T-helper 2 cell treated with Interferon-gamma antibody and Interleukin-4, amounts not matched to agents 5 μg/mL and 100 μg/mL, for 36 hours (primary cell): Measurements from ENCODE around the gene FBRSL1.
"Not testable (repeated sequence)": the region's sequence is repeated elsewhere in the genome, so short reads cannot be mapped to it uniquely, and the experiment has no call there.

ENCODE experiments used
- DNase-seq: peaks from one replicate; pipeline ENCODE4 v3.0.0; 2021; ENCODE audit warnings: low spot score
- H3K27ac Mint-ChIP-seq: one replicate; pipeline ENCODE4 v1.8.0; 2021; ENCODE audit warnings: mild to moderate bottlenecking, mixed read lengths
- H3K27me3 Mint-ChIP-seq: one replicate; pipeline ENCODE4 v1.8.0; 2021; ENCODE audit warnings: low read depth, mixed read lengths
- H3K36me3 Mint-ChIP-seq: one replicate; pipeline ENCODE4 v1.8.0; 2021; ENCODE audit warnings: low read depth, mixed read lengths
- H3K4me1 Mint-ChIP-seq: one replicate; pipeline ENCODE4 v1.8.0; 2021; ENCODE audit warnings: low read depth, mixed read lengths
- H3K4me3 Mint-ChIP-seq: one replicate; pipeline ENCODE4 v1.8.0; 2022; ENCODE audit warnings: mild to moderate bottlenecking, moderate library complexity, mixed read lengths
- H3K9me3 Mint-ChIP-seq: one replicate; pipeline ENCODE4 v1.8.0; 2021; ENCODE audit warnings: mixed read lengths

The FBRSL1 gene

GRCh38 chr12:132525833-132526455 is 36.0 kb downstream of the FBRSL1 start:
- Mint-ChIP-seq H3K4me3 (no peak overlapping the region), H3K9me3 (no peaks in the 10 kb centered on the region), H3K27ac (no peak overlapping the region), H3K36me3 (no peaks in the 10 kb centered on the region), H3K4me1 (no peaks in the 10 kb centered on the region), H3K27me3 (no peaks in the 10 kb centered on the region)
- DNase-seq = no peak

DNA sequence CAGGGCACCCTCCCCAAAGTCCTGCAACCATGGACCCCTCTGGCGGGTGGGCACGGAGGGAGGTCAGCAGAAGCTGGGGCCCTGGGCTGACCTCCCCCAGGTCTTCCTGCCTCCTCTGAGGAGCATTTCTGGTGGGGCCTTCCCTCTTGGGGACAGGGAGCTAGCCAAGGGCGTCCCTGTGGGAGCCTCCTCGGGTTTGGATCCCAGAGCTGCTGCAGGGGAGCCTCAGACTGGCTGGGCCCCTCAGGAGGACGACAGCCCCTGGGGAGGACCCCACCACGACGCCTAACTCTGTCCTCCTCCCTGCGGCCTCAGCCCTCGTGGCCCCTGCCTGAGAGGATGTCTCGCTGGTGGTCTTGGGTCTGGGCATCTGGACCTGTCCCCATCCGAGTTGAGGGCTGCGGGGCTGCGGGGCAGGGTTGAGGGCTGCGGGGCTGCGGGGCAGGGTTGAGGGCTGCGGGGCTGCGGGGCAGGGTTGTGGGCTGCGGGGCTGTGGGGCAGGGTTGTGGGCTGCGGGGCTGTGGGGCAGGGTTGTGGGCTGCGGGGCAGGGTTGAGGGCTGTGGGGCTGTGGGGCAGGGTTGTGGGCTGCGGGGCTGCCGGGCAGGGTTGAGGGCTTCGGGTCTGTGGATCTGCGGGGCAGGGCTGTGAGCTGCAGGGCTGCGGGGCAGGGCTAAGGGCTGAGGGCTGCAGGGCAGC is 37.4 kb downstream of the FBRSL1 start:
- no peak for DNase-seq
- H3K4me1 Mint-ChIP-seq = no peaks in the 10 kb centered on the region
- H3K27me3 Mint-ChIP-seq = no peaks in the 10 kb centered on the region
- H3K36me3 Mint-ChIP-seq = peaks cover 2% of the 10 kb centered on the region
- H3K27ac Mint-ChIP-seq = no peak overlapping the region
- no peaks in the 10 kb centered on the region for H3K9me3 Mint-ChIP-seq
- H3K4me3 Mint-ChIP-seq = no peak overlapping the region

DNA sequence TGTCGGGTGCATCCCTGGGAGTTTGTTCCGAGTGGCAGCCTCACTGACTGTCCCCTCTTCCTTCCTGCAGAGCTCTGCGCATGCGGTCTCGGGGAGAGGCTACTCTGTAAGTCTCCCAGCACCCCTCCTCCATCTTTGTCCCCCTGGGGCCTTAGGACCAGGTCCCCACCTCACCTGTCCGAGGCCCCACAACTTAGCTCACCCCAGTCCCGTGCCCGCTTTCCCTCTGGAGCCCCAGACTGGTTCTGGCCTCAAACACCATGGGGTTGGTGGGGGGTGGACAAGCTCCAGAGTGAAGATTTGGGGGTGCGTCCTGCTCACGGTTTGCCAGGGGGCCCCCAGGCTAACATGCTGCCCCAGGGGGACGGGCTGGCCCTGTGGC is 37.9 kb downstream of the FBRSL1 start:
- no peak for DNase-seq
- Mint-ChIP-seq H3K9me3 (no peaks in the 10 kb centered on the region), H3K36me3 (peaks cover 3% of the 10 kb centered on the region), H3K27me3 (no peaks in the 10 kb centered on the region), H3K4me1 (no peaks in the 10 kb centered on the region), H3K27ac (no peak overlapping the region), H3K4me3 (no peak overlapping the region)

DNA sequence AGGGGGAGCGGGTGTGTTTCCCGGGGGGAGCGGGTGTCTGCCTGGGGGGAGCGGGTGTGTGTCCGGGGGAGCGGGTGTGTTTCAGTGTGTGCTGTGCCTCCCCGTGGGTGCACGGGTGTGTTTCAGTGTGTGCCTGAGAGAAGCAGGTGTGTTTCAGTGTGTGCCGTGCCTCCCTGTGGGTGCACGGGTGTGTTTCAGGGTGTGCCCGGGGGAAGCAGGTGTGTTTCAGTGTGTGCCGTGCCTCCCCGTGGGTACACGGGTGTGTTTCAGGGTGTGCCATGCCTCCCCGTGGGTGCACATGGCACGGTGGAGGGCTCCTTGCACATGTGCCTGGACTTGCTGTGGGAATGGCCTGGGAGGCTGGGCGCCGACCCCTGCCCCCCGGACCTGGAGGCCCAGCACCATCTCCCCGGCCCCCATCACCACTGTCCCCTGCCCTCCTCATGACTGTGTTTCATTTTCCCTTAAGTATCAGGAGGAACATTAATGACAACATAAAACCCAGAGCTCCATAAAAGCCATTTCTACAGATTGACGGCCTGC is 38.7 kb downstream of the FBRSL1 start:
- H3K36me3 Mint-ChIP-seq = peaks cover 3% of the 10 kb centered on the region
- H3K4me3 Mint-ChIP-seq = no peak overlapping the region
- no peak for DNase-seq
- no peaks in the 10 kb centered on the region for H3K4me1 Mint-ChIP-seq
- no peak overlapping the region for H3K27ac Mint-ChIP-seq
- H3K9me3 Mint-ChIP-seq = no peaks in the 10 kb centered on the region
- no peaks in the 10 kb centered on the region for H3K27me3 Mint-ChIP-seq

DNA sequence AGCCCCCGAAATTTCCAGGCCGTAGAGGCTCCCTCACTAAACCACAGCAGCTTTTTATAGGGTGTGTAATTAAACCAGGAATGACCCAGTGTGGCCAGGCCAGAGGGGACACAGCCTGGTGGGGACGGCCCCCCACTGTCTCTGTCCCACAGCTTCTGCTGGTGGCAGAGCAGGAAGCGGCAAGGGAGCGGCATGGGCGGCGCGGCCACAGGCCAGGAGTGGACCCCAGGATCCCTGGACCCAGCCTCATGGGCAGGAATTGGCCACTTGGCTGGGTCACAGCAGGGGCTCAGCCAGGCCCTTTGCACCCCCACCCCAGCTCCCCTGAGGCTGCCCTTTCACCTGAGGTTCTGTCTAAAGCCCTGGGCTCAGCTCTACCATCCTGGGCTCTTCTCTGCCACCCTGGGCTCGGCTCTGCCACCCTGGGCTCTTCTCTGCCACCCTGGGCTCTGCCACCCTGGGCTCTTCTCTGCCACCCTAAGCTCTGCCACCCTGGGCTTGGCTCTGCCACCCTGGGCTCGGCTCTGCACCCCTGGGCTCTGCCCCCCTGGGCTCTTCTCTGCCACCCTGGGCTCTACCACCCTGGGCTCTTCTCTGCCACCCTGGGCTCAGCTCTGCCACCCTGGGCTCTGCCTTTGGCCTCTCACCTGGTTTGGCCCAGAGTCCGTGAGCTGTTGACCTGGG is 39.3 kb downstream of the FBRSL1 start:
- H3K36me3 Mint-ChIP-seq = peaks cover 3% of the 10 kb centered on the region
- H3K4me1 Mint-ChIP-seq = no peaks in the 10 kb centered on the region
- H3K27ac Mint-ChIP-seq = no peak overlapping the region
- DNase-seq = no peak
- H3K9me3 Mint-ChIP-seq = no peaks in the 10 kb centered on the region
- H3K4me3 Mint-ChIP-seq = no peak overlapping the region
- no peaks in the 10 kb centered on the region for H3K27me3 Mint-ChIP-seq

DNA sequence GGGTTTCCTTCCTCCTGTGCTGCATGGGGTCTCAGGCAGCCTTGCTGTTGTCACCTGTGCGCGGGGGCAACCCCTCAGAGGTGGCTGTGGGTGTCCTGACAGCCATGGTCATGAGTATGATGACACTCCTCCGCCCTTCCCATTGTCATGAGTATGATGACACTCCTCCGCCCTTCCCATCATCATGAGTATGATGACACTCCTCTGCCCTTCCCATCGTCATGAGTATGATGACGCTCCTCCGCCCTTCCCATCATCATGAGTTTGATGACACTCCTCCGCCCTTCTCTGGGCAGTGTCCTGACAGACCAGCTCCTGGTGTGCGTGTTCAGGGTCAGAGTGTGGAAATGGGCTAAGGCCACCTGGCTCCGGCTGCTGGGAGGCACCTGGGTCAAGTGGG is 40.0 kb downstream of the FBRSL1 start:
- peaks cover 1% of the 10 kb centered on the region for H3K9me3 Mint-ChIP-seq
- H3K27me3 Mint-ChIP-seq = no peaks in the 10 kb centered on the region
- H3K27ac Mint-ChIP-seq = no peak overlapping the region
- H3K36me3 Mint-ChIP-seq = peaks cover 4% of the 10 kb centered on the region
- DNase-seq = no peak
- no peak overlapping the region for H3K4me3 Mint-ChIP-seq
- no peaks in the 10 kb centered on the region for H3K4me1 Mint-ChIP-seq

DNA sequence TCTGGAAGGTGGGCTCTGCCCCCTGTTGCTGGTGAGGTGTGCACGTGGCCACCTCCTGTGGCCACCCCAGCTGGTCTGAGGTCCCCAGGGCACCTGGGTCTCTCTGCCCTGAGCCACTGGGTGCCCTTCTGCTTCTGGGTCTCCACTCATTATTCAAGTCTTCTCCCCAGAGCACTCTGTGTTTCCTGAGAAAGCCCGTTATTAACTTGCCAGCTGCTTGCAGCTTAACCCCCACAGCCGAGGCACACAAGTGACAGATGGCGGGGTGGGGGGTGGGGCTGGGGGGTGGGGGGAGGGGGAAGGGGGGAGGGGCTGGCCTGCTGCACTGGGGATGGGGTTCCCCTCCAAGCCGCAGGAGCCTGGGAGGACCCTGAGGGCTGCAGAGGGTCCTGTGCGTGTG is 40.5 kb downstream of the FBRSL1 start:
- Mint-ChIP-seq H3K9me3 (peaks cover 7% of the 10 kb centered on the region), H3K4me3 (no peak overlapping the region), H3K36me3 (peaks cover 9% of the 10 kb centered on the region), H3K27me3 (no peaks in the 10 kb centered on the region), H3K4me1 (no peaks in the 10 kb centered on the region), H3K27ac (no peak overlapping the region)
- no peak for DNase-seq

DNA sequence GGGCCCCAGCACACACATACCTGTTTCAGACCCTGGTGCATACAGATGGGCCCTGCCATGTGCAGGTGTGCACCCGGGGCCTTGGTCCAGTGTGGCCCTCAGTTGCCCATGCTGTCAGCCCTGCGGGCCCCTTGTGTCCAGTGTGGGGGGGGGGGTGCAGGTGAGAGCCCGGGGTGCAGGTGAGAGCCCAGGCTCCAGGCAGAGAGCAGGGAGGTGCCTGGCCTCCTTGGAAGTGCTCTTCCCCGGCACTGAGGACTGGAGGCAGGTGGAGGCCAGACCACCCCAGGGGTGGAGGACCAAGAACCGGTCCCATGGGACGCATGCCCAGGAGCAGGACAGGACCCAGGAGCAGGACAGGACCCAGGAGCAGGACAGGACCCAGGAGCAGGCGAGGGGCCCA is 40.9 kb downstream of the FBRSL1 start:
- no peak overlapping the region for H3K27ac Mint-ChIP-seq
- H3K9me3 Mint-ChIP-seq = peaks cover 11% of the 10 kb centered on the region
- H3K4me3 Mint-ChIP-seq = no peak overlapping the region
- peaks cover 10% of the 10 kb centered on the region for H3K36me3 Mint-ChIP-seq
- no peaks in the 10 kb centered on the region for H3K4me1 Mint-ChIP-seq
- no peak for DNase-seq
- H3K27me3 Mint-ChIP-seq = no peaks in the 10 kb centered on the region

GRCh38 chr12:132532711-132533583 is 43.0 kb downstream of the FBRSL1 start:
- H3K4me3 Mint-ChIP-seq, H3K36me3 Mint-ChIP-seq, H3K4me1 Mint-ChIP-seq, H3K27ac Mint-ChIP-seq, H3K27me3 Mint-ChIP-seq, DNase-seq: not testable (repeated sequence)
- peaks cover 19% of the 10 kb centered on the region for H3K9me3 Mint-ChIP-seq

DNA sequence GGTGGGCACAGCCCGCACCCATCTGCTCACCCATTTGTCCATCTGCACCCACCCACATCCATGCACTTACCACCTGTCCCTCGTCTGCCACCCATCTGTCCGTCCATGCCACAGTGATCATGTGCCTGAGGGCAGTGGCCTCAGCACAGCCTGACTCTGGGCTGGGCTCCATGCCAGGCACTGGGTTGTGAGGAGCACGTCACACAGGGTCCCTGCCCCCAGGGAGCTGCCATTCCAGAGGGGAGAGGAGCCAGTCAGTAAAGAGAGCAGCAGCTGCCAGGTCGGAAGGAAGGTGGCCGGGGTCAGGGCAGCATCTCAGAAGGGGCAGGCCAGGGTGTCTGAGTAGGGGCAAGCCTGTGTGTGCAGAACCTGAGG is 43.6 kb downstream of the FBRSL1 start:
- Mint-ChIP-seq H3K9me3 (peaks cover 19% of the 10 kb centered on the region), H3K27ac (no peak overlapping the region), H3K4me3 (no peak overlapping the region), H3K4me1 (no peaks in the 10 kb centered on the region), H3K27me3 (no peaks in the 10 kb centered on the region), H3K36me3 (peaks cover 10% of the 10 kb centered on the region)
- no peak for DNase-seq

DNA sequence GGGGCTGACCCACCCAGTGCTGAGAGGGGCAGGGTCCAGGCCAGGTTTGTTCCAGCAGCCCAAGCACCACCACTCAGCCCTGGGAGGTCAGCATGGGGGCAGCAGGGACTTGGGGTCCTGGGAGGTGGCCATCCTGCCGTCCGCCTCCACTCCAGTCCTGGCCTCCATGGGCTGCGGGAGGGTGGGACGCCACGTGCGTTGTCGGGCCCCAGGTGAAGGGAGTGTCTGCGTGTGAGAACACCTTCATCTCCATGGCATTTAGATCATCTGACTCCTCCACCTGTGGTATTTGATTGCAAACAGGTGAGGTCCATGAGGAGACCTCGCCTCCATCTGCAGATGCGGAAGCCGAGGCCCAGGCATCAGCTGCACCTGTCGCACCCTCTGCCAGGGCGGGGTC is 44.1 kb downstream of the FBRSL1 start:
- no peak for DNase-seq
- H3K27me3 Mint-ChIP-seq = no peaks in the 10 kb centered on the region
- peaks cover 19% of the 10 kb centered on the region for H3K9me3 Mint-ChIP-seq
- no peak overlapping the region for H3K27ac Mint-ChIP-seq
- H3K4me3 Mint-ChIP-seq = no peak overlapping the region
- peaks cover 10% of the 10 kb centered on the region for H3K36me3 Mint-ChIP-seq
- no peaks in the 10 kb centered on the region for H3K4me1 Mint-ChIP-seq

DNA sequence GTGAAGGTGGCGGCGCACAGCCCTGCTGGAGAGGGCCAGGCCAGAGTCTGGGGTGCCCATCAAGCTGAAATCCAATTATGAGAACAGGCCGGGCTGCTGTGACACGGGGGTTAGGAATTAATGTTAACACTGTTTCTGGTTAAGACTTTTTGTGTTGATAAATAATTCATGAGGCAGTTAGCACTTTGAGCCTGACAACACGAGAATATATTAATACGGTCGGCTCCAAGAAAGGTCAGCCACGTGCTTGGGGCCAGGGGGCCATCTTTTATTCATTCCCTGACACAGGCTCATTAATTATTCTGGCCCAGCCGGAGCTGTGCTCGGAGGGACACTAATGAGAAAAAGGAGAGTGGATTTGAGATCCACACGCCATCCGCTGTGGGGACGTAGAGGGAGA is 45.1 kb downstream of the FBRSL1 start:
- H3K36me3 Mint-ChIP-seq = peaks cover 10% of the 10 kb centered on the region
- H3K9me3 Mint-ChIP-seq = peaks cover 19% of the 10 kb centered on the region
- H3K27me3 Mint-ChIP-seq = no peaks in the 10 kb centered on the region
- no peak for DNase-seq
- no peak overlapping the region for H3K4me3 Mint-ChIP-seq
- H3K27ac Mint-ChIP-seq = peak overlapping the region; percentile 5
- no peaks in the 10 kb centered on the region for H3K4me1 Mint-ChIP-seq

DNA sequence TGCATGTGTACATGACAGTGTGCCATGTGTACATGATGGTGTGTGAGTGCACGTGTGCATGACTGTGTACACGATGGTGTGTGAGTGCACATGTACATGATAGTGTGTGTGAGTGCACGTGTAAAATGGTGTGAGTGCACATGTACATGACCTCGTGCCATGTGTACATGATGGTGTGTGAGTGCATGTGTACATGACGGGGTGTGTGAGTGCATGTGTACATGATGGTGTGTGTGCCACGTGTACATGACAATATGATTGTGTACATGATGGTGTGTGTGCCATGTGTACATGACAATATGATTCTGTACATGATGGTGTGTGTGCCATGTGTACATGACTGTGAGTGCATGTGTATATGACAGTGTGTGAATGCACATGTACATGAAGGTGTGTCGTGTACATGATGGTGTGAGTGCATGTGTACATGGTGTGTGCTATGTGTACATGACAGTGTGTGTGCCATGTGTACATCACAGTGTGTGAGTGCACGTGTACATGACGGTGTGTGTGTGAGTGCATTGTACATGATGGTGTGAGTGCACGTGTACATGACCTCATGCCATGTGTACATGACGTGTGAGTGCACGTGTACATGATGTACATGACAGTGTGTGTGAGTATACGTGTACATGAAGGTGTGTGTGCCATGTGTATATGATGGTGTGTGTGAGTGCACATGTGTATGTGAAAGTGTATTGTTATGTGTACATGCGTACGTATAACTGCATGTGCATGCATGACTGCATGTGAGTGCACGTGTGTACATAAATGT is 46.3 kb downstream of the FBRSL1 start:
- peaks cover 19% of the 10 kb centered on the region for H3K9me3 Mint-ChIP-seq
- no peaks in the 10 kb centered on the region for H3K27me3 Mint-ChIP-seq
- no peak for DNase-seq
- peaks cover 10% of the 10 kb centered on the region for H3K36me3 Mint-ChIP-seq
- H3K27ac Mint-ChIP-seq = no peak overlapping the region
- H3K4me1 Mint-ChIP-seq = no peaks in the 10 kb centered on the region
- no peak overlapping the region for H3K4me3 Mint-ChIP-seq
